HCT116 (cell line): ENCODE data around the gene NRTN. TPM values are rescaled to one million over a fixed set of nuclear protein-coding genes. Genes with fewer than 3 reads are reported as not detected.

ENCODE experiments used
- ATAC-seq: fragments of 200-7000 bp; cut with Tn5 transposase; 2 replicates; pipeline ENCODE4 v1.9.1; 2020; ENCODE audit warnings: mild to moderate bottlenecking, moderate library complexity
- BruUV-seq: library from RNA; stranded (reverse); fragments of 400-500 nt; replicated peaks from 2 replicates; lab custom pipeline; 2021; lab: Mats Ljungman, UMichigan
- CTCF ChIA-PET: fragments of 300-600 bp; sonication (Branson Sonifier 250); formaldehyde crosslinking; loops from one replicate; lab custom pipeline; 2021; ENCODE audit warnings: antibody characterized with exemption; lab: Charles Lee
- POLR2A ChIA-PET: fragments of 300-600, 350-600 bp; sonication (Branson Sonifier 250); formaldehyde crosslinking; loops from one replicate; lab custom pipeline; 2021; ENCODE audit warnings: antibody characterized with exemption; lab: Charles Lee
- RAD21 ChIA-PET, 2 experiments: fragments of 300-600 bp; sonication (Branson Sonifier 250); formaldehyde crosslinking; loops; one replicate each; lab custom pipeline; 2023; ENCODE audit warnings: low total read pairs in 2 of 2; ENCODE audit not compliant: uncharacterized antibody in 2 of 2, unreplicated experiment in 2 of 2, low non-redundant PET in 1 of 2; lab: Charles Lee
- DNase-seq: peaks from one replicate; pipeline ENCODE4 v3.0.0-alpha.2; 2010; ENCODE audit warnings: low read depth, low spot score
- H2AFZ ChIP-seq: fragments of 200-600 bp; shearing (Covaris generic), sonication (generic); 2 replicates; pipeline ENCODE4 v1.6.1; 2017; ENCODE audit warnings: low read depth, mixed run types, mixed read lengths, antibody characterized with exemption, low read length; ENCODE audit not compliant: poor library complexity, severe bottlenecking
- H3K27ac ChIP-seq: 2 replicates; pipeline ENCODE4 v1.5.1; 2012; ENCODE audit warnings: low read depth, low read length
- H3K27me3 ChIP-seq: fragments of 200-600 bp; sonication (generic); 2 replicates; pipeline ENCODE4 v1.6.1; 2016; ENCODE audit warnings: mixed run types, low read length, mixed read lengths; ENCODE audit not compliant: insufficient read depth
- H3K36me3 ChIP-seq, 2 experiments: fragments of 200-500 bp in 1 of 2; fragments of 200-600 bp in 1 of 2; sonication (Bioruptor generic) in 1 of 2; sonication (generic) in 1 of 2; 2 replicates each; pipeline versions ENCODE4 v1.5.1 to v1.6.1; 2014 to 2016; ENCODE audit warnings: low read length in 2 of 2, inconsistent platforms in 1 of 2, mixed read lengths in 1 of 2, mixed run types in 1 of 2; ENCODE audit not compliant: insufficient read depth in 2 of 2, control insufficient read depth in 1 of 2
- H3K4me1 ChIP-seq, 2 experiments: fragments of 200-600 bp in 1 of 2; sonication (generic) in 1 of 2; 2 replicates each; pipeline versions ENCODE4 v1.5.1 to v1.6.1; 2012 to 2017; ENCODE audit warnings: low read length in 2 of 2, inconsistent platforms in 1 of 2, mild to moderate bottlenecking in 1 of 2, mixed read lengths in 1 of 2, mixed run types in 1 of 2, moderate library complexity in 1 of 2; ENCODE audit not compliant: insufficient read depth in 2 of 2, control insufficient read depth in 1 of 2
- H3K4me2 ChIP-seq: fragments of 200-600 bp; sonication (generic); 2 replicates; pipeline ENCODE4 v1.6.1; 2017; ENCODE audit warnings: mixed run types, low read length, mixed read lengths
- H3K4me3 ChIP-seq, 2 experiments: fragments of 200-600 bp in 1 of 2; sonication (generic) in 1 of 2; replicated peaks in 1 of 2; 2 replicates each; pipeline ENCODE4 v1.5.1; 2011 to 2016; ENCODE audit warnings: low read length in 2 of 2, control low read depth in 1 of 2, low read depth in 1 of 2, mild to moderate bottlenecking in 1 of 2, mixed read lengths in 1 of 2, mixed run types in 1 of 2
- H3K79me2 ChIP-seq: fragments of 200-600 bp; sonication (generic); 2 replicates; pipeline ENCODE4 v1.6.1; 2017; ENCODE audit warnings: mild to moderate bottlenecking, mixed run types, low read length, moderate library complexity, mixed read lengths; ENCODE audit not compliant: insufficient read depth
- H3K9ac ChIP-seq: fragments of 200-600 bp; sonication (generic); 2 replicates; pipeline ENCODE4 v1.6.1; 2016; ENCODE audit warnings: low read length, mixed read lengths
- H3K9me2 ChIP-seq: fragments of 200-600 bp; sonication (generic), shearing (Covaris generic); 2 replicates; pipeline ENCODE4 v1.6.1; 2017; ENCODE audit warnings: mixed run types, mild to moderate bottlenecking, moderate library complexity; ENCODE audit not compliant: insufficient read depth
- H3K9me3 ChIP-seq, 2 experiments: fragments of 200-500 bp in 1 of 2; fragments of 200-600 bp in 1 of 2; sonication (Bioruptor generic) in 1 of 2; sonication (generic) in 1 of 2; 2 replicates each; pipeline ENCODE4 v1.6.1; 2014 to 2017; ENCODE audit warnings: low read length in 2 of 2, mixed read lengths in 2 of 2, inconsistent platforms in 1 of 2, low read depth in 1 of 2, mild to moderate bottlenecking in 1 of 2, mixed run types in 1 of 2, moderate library complexity in 1 of 2; ENCODE audit not compliant: control insufficient read depth in 1 of 2, insufficient read depth in 1 of 2
- H4K20me1 ChIP-seq: fragments of 200-600 bp; sonication (generic), shearing (Covaris generic); 2 replicates; pipeline ENCODE4 v1.6.1; 2017; ENCODE audit warnings: mixed run types, mild to moderate bottlenecking, moderate library complexity; ENCODE audit not compliant: insufficient read depth
- ATF3 ChIP-seq: IDR thresholded peaks from 2 replicates; pipeline ENCODE4 v1.6.1; 2012
- CBX3 ChIP-seq: IDR thresholded peaks from 2 replicates; pipeline ENCODE4 v1.6.1; 2012; ENCODE audit warnings: low read depth
- CEBPB ChIP-seq: IDR thresholded peaks from 2 replicates; pipeline ENCODE4 v1.6.1; 2012; ENCODE audit warnings: low read depth
- EGR1 ChIP-seq: IDR thresholded peaks from 2 replicates; pipeline ENCODE4 v1.6.1; 2012; ENCODE audit warnings: low read depth
- ELF1 ChIP-seq: IDR thresholded peaks from 2 replicates; pipeline ENCODE4 v1.6.1; 2012; ENCODE audit warnings: low read depth, borderline replicate concordance
- EZH2 ChIP-seq: fragments of 200-600 bp; sonication (generic); IDR thresholded peaks from 2 replicates; pipeline ENCODE4 v1.6.1; 2017; ENCODE audit warnings: antibody characterized with exemption, mixed run types
- FOSL1 ChIP-seq: IDR thresholded peaks from 2 replicates; pipeline ENCODE4 v1.6.1; 2012; ENCODE audit warnings: low read depth
- JUND ChIP-seq: IDR thresholded peaks from 2 replicates; pipeline ENCODE4 v1.6.1; 2012
- RAD21 ChIP-seq: IDR thresholded peaks from 2 replicates; pipeline ENCODE4 v1.6.1; 2012; ENCODE audit warnings: low read depth, mild to moderate bottlenecking
- SIN3A ChIP-seq: IDR thresholded peaks from 2 replicates; pipeline ENCODE4 v1.6.1; 2012; ENCODE audit warnings: low read depth
- SP1 ChIP-seq: IDR thresholded peaks from 2 replicates; pipeline ENCODE4 v1.6.1; 2012; ENCODE audit warnings: low read depth
- SRF ChIP-seq: IDR thresholded peaks from 2 replicates; pipeline ENCODE4 v1.6.1; 2012; ENCODE audit warnings: low read depth
- TCF7L2 ChIP-seq: IDR thresholded peaks from 2 replicates; pipeline ENCODE4 v1.7.0; 2011; ENCODE audit warnings: borderline replicate concordance, inconsistent platforms; ENCODE audit not compliant: insufficient read depth, insufficient read length; ENCODE audit errors: extremely low read depth
- YY1 ChIP-seq: IDR thresholded peaks from 2 replicates; pipeline ENCODE4 v1.6.1; 2011; ENCODE audit warnings: low read length, low read depth, moderate library complexity, mild to moderate bottlenecking; ENCODE audit not compliant: insufficient replicate concordance; ENCODE audit errors: extremely low read depth
- ZFX ChIP-seq: fragments of 450-650 bp; IDR thresholded peaks from 2 replicates; pipeline ENCODE4 v1.6.1; 2017
- ZNF274 ChIP-seq: fragments of 200-500 bp; sonication (Bioruptor generic); IDR thresholded peaks from 2 replicates; pipeline ENCODE4 v1.6.1; 2014; ENCODE audit warnings: mild to moderate bottlenecking, low read depth, low read length, inconsistent platforms
- intact Hi-C: fragments of 100-400 bp; cut with micrococcal nuclease; formaldehyde crosslinking; loops from 2 replicates; pipeline ENCODE4 v1.10.0; 2022
- total RNA-seq: library from RNA; stranded (reverse); gene quantifications from one replicate; pipeline ENCODE4 v1.2.1, GENCODE V29; 2021; ENCODE audit not compliant: unreplicated experiment
- TF ChIP-seq, protein P1 (sequence below), 3 experiments: fragments of 200-600 bp in 1 of 3; sonication (generic) in 1 of 3; IDR thresholded peaks in 2 of 3; conservative IDR thresholded peaks in 1 of 3; 2 replicates each; pipeline ENCODE4 v1.5.1; 2012 to 2017; ENCODE audit warnings: low read depth in 2 of 3, low read length in 2 of 3, antibody characterized with exemption in 1 of 3, borderline replicate concordance in 1 of 3, control low read depth in 1 of 3, mild to moderate bottlenecking in 1 of 3, mixed read lengths in 1 of 3, mixed run types in 1 of 3, moderate library complexity in 1 of 3; ENCODE audit not compliant: insufficient read depth in 1 of 3
- TF ChIP-seq, protein P2 (sequence below): IDR thresholded peaks from 2 replicates; pipeline ENCODE4 v1.6.1; 2011; ENCODE audit warnings: mild to moderate bottlenecking, low read length, moderate library complexity; ENCODE audit not compliant: insufficient replicate concordance; ENCODE audit errors: extremely low read depth
- TF ChIP-seq, protein P3 (sequence below): IDR thresholded peaks from 2 replicates; pipeline ENCODE4 v1.6.1; 2012; ENCODE audit warnings: low read depth

NRTN gene
- total RNA-seq, 1 experiment from 2014 or later: 11.5 TPM

GRCh38 chr19:5774921-5775320 is 29.9 kb upstream of the NRTN start:
- intact Hi-C loops: loop anchor here (1.0 kb wide), 1 partner anchor 48 kb away; no protein-coding TSS in a partner anchor
- TF ChIP-seq FOSL1 (no peak), EZH2 (no peak), RAD21 (no peak), TCF7L2 (no peak), SIN3A (no peak), CEBPB (no peak), SP1 (no peak), EGR1 (no peak), ATF3 (no peak), SRF (no peak), ZFX (no peak), CBX3 (no peak), ELF1 (no peak), JUND (no peak), ZNF274 (no peak), YY1 (no peak)
- TF ChIP-seq, protein P1, sequence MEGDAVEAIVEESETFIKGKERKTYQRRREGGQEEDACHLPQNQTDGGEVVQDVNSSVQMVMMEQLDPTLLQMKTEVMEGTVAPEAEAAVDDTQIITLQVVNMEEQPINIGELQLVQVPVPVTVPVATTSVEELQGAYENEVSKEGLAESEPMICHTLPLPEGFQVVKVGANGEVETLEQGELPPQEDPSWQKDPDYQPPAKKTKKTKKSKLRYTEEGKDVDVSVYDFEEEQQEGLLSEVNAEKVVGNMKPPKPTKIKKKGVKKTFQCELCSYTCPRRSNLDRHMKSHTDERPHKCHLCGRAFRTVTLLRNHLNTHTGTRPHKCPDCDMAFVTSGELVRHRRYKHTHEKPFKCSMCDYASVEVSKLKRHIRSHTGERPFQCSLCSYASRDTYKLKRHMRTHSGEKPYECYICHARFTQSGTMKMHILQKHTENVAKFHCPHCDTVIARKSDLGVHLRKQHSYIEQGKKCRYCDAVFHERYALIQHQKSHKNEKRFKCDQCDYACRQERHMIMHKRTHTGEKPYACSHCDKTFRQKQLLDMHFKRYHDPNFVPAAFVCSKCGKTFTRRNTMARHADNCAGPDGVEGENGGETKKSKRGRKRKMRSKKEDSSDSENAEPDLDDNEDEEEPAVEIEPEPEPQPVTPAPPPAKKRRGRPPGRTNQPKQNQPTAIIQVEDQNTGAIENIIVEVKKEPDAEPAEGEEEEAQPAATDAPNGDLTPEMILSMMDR (IDR thresholded peaks at IDR 0.05 in 2 of 3, conservative IDR thresholded peaks at IDR 0.05 in 1 of 3; ENCODE audit: borderline replicate concordance in 1 of 3, insufficient read depth in 1 of 3, low read depth in 2 of 3, low read length in 2 of 3): no peak
- TF ChIP-seq, protein P2, sequence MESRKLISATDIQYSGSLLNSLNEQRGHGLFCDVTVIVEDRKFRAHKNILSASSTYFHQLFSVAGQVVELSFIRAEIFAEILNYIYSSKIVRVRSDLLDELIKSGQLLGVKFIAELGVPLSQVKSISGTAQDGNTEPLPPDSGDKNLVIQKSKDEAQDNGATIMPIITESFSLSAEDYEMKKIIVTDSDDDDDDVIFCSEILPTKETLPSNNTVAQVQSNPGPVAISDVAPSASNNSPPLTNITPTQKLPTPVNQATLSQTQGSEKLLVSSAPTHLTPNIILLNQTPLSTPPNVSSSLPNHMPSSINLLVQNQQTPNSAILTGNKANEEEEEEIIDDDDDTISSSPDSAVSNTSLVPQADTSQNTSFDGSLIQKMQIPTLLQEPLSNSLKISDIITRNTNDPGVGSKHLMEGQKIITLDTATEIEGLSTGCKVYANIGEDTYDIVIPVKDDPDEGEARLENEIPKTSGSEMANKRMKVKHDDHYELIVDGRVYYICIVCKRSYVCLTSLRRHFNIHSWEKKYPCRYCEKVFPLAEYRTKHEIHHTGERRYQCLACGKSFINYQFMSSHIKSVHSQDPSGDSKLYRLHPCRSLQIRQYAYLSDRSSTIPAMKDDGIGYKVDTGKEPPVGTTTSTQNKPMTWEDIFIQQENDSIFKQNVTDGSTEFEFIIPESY: no peak
- TF ChIP-seq, protein P3, sequence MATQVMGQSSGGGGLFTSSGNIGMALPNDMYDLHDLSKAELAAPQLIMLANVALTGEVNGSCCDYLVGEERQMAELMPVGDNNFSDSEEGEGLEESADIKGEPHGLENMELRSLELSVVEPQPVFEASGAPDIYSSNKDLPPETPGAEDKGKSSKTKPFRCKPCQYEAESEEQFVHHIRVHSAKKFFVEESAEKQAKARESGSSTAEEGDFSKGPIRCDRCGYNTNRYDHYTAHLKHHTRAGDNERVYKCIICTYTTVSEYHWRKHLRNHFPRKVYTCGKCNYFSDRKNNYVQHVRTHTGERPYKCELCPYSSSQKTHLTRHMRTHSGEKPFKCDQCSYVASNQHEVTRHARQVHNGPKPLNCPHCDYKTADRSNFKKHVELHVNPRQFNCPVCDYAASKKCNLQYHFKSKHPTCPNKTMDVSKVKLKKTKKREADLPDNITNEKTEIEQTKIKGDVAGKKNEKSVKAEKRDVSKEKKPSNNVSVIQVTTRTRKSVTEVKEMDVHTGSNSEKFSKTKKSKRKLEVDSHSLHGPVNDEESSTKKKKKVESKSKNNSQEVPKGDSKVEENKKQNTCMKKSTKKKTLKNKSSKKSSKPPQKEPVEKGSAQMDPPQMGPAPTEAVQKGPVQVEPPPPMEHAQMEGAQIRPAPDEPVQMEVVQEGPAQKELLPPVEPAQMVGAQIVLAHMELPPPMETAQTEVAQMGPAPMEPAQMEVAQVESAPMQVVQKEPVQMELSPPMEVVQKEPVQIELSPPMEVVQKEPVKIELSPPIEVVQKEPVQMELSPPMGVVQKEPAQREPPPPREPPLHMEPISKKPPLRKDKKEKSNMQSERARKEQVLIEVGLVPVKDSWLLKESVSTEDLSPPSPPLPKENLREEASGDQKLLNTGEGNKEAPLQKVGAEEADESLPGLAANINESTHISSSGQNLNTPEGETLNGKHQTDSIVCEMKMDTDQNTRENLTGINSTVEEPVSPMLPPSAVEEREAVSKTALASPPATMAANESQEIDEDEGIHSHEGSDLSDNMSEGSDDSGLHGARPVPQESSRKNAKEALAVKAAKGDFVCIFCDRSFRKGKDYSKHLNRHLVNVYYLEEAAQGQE: no peak
- BruUV-seq: no TSS peak
- Histone ChIP-seq H2AFZ (no peak overlapping the region), H3K9me3 (no peaks in the 10 kb centered on the region), H3K4me3 (no peak overlapping the region), H3K9me2 (no peaks in the 10 kb centered on the region), H3K36me3 (no peaks in the 10 kb centered on the region), H3K27me3 (no peaks in the 10 kb centered on the region), H3K4me2 (no peak overlapping the region), H3K9ac (no peak overlapping the region), H4K20me1 (no peaks in the 10 kb centered on the region), H3K79me2 (no peaks in the 10 kb centered on the region), H3K4me1 (peaks cover 0 to 11% of the 10 kb centered on the region in 2 experiments; a peak in 3 of 4 replicates), H3K27ac (no peak overlapping the region)
- no peak for DNase-seq
- ATAC-seq: no peak
- CTCF ChIA-PET: interaction anchor here (1.8 to 3.1 kb wide), 3 partner anchors 19 to 247 kb away, joined by 7 to 20 read pairs (median 8); no protein-coding TSS in a partner anchor
- POLR2A ChIA-PET: interaction anchor here (1.2 kb wide), 1 partner anchor 53 kb away, joined by 3 read pairs; no protein-coding TSS in a partner anchor
- RAD21 ChIA-PET: interaction anchor here in 1 of 2 experiments (0.6 kb wide), 1 partner anchor 19 kb away, joined by 3 read pairs; no protein-coding TSS in a partner anchor
